CD4-positive, alpha-beta T cell (primary cell): ENCODE results near the gene ATP8B3. TPM values are rescaled to one million over a fixed set of nuclear protein-coding genes. Genes with fewer than 3 reads are reported as not detected.

Source experiments
- ATAC-seq: fragments of 200-7000 bp; cut with Tn5 transposase; one replicate; pipeline ENCODE4 v1.10.0; 2022; ENCODE audit warnings: mild to moderate bottlenecking; ENCODE audit not compliant: poor library complexity
- CTCF ChIA-PET: fragments of 350-600 bp; sonication (Branson Sonifier 250); formaldehyde crosslinking; loops from one replicate; lab custom pipeline; 2021; ENCODE audit warnings: antibody characterized with exemption, inconsistent platforms; lab: Charles Lee
- POLR2A ChIA-PET: fragments of 350-600 bp; sonication (Branson Sonifier 250); formaldehyde crosslinking; loops from one replicate; lab custom pipeline; 2021; ENCODE audit warnings: antibody characterized with exemption, inconsistent platforms; lab: Charles Lee
- DNase-seq, 14 experiments: peaks; one replicate each; pipeline ENCODE4 v3.0.0-alpha.2; 2013 to 2020; ENCODE audit warnings: mixed read lengths in 2 of 14
- H3K27ac ChIP-seq, 2 donors: one replicate each; pipeline versions ENCODE4 v1.5.1 to v1.7.0; 2013; ENCODE audit warnings: low read length in 2 of 2, low read depth in 1 of 2, mild to moderate bottlenecking in 1 of 2
- H3K27me3 ChIP-seq, 2 experiments: 1 replicate in 1 of 2; 2 replicates in 1 of 2; pipeline versions ENCODE4 v1.6.1 to v1.7.0; 2013; ENCODE audit warnings: low read length in 2 of 2, control low read depth in 1 of 2, mild to moderate bottlenecking in 1 of 2, moderate library complexity in 1 of 2; ENCODE audit not compliant: insufficient read depth in 2 of 2, control insufficient read depth in 1 of 2
- H3K36me3 ChIP-seq: one replicate; pipeline ENCODE4 v1.6.1; 2013; ENCODE audit warnings: low read length, control low read depth; ENCODE audit not compliant: insufficient read depth
- H3K4me1 ChIP-seq: one replicate; pipeline ENCODE4 v1.6.1; 2013; ENCODE audit warnings: low read length, control low read depth; ENCODE audit not compliant: insufficient read depth
- H3K4me3 ChIP-seq: one replicate; pipeline ENCODE4 v1.5.1; 2013; ENCODE audit warnings: mild to moderate bottlenecking, low read length, moderate library complexity
- H3K9me3 ChIP-seq, 2 experiments: 1 replicate in 1 of 2; 2 replicates in 1 of 2; pipeline versions ENCODE4 v1.6.1 to v1.7.0; 2013; ENCODE audit warnings: low read length in 2 of 2, mild to moderate bottlenecking in 2 of 2, control low read depth in 1 of 2, moderate library complexity in 1 of 2; ENCODE audit not compliant: control insufficient read depth in 1 of 2, insufficient read depth in 1 of 2
- H3K27ac Mint-ChIP-seq: one replicate; pipeline ENCODE4 v1.8.0; 2020; ENCODE audit warnings: mixed read lengths
- H3K27me3 Mint-ChIP-seq: one replicate; pipeline ENCODE4 v1.8.0; 2021; ENCODE audit warnings: mixed read lengths
- H3K36me3 Mint-ChIP-seq: one replicate; pipeline ENCODE4 v1.8.0; 2021; ENCODE audit warnings: low read depth, mixed read lengths
- H3K4me1 Mint-ChIP-seq: one replicate; pipeline ENCODE4 v1.8.0; 2021; ENCODE audit warnings: low read depth, mixed read lengths
- H3K4me3 Mint-ChIP-seq: one replicate; pipeline ENCODE4 v1.8.0; 2020; ENCODE audit warnings: mild to moderate bottlenecking, mixed read lengths
- H3K9me3 Mint-ChIP-seq: one replicate; pipeline ENCODE4 v1.8.0; 2020; ENCODE audit warnings: mixed read lengths
- intact Hi-C, 2 experiments: fragments of 100-400 bp; cut with DNase I in 1 of 2; cut with micrococcal nuclease in 1 of 2; formaldehyde crosslinking; loops; one replicate each; pipeline versions ENCODE4 v1.15.1 to v1.9.0; 2023 to 2025; cut with DNase I, micrococcal nuclease
- total RNA-seq, 174 experiments: library from RNA in 2 of 174; stranded (reverse) in 2 of 174; gene quantifications; one replicate each; pipeline ENCODE4 v1.2.3 and lab custom pipeline; 2021 to 2026
- TF ChIP-seq, protein P1 (sequence below): fragments of 200-600 bp; IDR thresholded peaks from one replicate; pipeline ENCODE4 v1.8.0; 2022; ENCODE audit warnings: antibody characterized with exemption, mild to moderate bottlenecking

The ATP8B3 gene
- total RNA-seq, 2 experiments from 2014 or later = 2.5 to 3.2 TPM

DNA sequence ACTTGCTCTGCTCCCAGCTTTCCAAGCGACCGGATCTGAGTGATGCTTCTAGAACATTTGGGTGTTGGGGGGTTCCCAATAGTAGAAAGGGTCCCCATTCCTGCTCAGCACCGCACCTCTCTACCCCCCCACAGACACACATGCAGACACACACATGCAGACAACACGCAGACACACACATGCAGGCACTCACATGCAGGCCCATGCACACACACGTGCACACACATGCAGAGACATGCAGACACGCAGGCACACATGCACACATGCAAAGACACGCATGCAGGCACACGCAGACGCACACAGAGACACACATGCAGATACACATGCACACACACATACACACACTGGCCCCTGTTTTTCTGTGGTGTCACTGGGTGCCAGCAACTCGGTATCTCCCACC is 34.9 kb downstream of the ATP8B3 start:
- no peak overlapping the region for H3K4me3 ChIP-seq
- Mint-ChIP-seq H3K27me3 (peaks cover 79% of the 10 kb centered on the region), H3K36me3 (no peaks in the 10 kb centered on the region), H3K9me3 (no peaks in the 10 kb centered on the region), H3K27ac (no peak overlapping the region), H3K4me1 (no peaks in the 10 kb centered on the region), H3K4me3 (no peak overlapping the region)
- ChIA-PET CTCF (interaction anchor here (1.1 kb wide), 1 partner anchor 231 kb away, joined by 3 read pairs; no protein-coding TSS in a partner anchor), POLR2A (no interaction called here)
- intact Hi-C loops = no loop called here
- DNase-seq (no peak), ATAC-seq (no peak)
- no peak overlapping the region for H3K27ac ChIP-seq
- peaks cover 76% of the 10 kb centered on the region in 2 experiments for H3K27me3 ChIP-seq
- H3K9me3 ChIP-seq = peaks cover 7 to 50% of the 10 kb centered on the region in 2 experiments
- no peaks in the 10 kb centered on the region for H3K4me1 ChIP-seq
- TF ChIP-seq, protein P1, sequence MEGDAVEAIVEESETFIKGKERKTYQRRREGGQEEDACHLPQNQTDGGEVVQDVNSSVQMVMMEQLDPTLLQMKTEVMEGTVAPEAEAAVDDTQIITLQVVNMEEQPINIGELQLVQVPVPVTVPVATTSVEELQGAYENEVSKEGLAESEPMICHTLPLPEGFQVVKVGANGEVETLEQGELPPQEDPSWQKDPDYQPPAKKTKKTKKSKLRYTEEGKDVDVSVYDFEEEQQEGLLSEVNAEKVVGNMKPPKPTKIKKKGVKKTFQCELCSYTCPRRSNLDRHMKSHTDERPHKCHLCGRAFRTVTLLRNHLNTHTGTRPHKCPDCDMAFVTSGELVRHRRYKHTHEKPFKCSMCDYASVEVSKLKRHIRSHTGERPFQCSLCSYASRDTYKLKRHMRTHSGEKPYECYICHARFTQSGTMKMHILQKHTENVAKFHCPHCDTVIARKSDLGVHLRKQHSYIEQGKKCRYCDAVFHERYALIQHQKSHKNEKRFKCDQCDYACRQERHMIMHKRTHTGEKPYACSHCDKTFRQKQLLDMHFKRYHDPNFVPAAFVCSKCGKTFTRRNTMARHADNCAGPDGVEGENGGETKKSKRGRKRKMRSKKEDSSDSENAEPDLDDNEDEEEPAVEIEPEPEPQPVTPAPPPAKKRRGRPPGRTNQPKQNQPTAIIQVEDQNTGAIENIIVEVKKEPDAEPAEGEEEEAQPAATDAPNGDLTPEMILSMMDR = no peak
- H3K36me3 ChIP-seq = no peaks in the 10 kb centered on the region

DNA sequence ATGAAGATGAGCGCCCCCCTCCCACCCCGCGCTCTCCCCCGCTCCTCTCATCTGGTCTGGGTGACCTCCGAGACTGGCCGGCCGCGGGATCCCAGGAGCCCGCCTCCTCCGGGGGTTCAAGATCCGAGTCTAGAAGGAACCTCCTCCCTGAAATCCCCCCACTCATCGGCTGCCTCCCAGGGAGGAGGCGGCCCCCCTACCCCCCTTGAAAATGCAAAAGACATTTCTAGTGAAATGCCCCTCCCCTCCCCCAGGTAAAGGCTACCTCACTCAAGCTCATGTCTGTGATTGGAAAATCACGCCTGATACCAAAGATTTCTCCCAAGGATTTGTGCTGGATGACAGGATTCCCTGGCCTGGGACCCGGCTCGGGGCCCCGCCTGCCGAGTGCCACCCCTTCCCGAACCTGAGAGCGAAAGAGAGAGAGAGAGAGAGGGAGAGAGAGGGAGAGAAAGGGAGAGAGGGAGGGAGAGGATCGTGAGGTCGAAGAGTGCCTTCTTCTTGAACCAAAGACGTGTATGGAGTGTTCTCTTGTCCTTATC is 35.4 kb downstream of the ATP8B3 start:
- Histone ChIP-seq H3K36me3 (no peaks in the 10 kb centered on the region), H3K4me3 (no peak overlapping the region), H3K27ac (no peak overlapping the region), H3K9me3 (peaks cover 2 to 45% of the 10 kb centered on the region in 2 experiments), H3K4me1 (no peaks in the 10 kb centered on the region), H3K27me3 (peaks cover 71 to 75% of the 10 kb centered on the region in 2 experiments)
- DNase-seq (no peak), ATAC-seq (no peak)
- Mint-ChIP-seq H3K27me3 (peaks cover 80% of the 10 kb centered on the region), H3K4me3 (no peak overlapping the region), H3K36me3 (no peaks in the 10 kb centered on the region), H3K4me1 (no peaks in the 10 kb centered on the region), H3K27ac (no peak overlapping the region), H3K9me3 (no peaks in the 10 kb centered on the region)
- intact Hi-C loops = no loop called here
- POLR2A ChIA-PET = no interaction called here
- TF ChIP-seq, protein P1 = no peak
- CTCF ChIA-PET = interaction anchor here (1.1 kb wide), 1 partner anchor 231 kb away, joined by 3 read pairs; no protein-coding TSS in a partner anchor

DNA sequence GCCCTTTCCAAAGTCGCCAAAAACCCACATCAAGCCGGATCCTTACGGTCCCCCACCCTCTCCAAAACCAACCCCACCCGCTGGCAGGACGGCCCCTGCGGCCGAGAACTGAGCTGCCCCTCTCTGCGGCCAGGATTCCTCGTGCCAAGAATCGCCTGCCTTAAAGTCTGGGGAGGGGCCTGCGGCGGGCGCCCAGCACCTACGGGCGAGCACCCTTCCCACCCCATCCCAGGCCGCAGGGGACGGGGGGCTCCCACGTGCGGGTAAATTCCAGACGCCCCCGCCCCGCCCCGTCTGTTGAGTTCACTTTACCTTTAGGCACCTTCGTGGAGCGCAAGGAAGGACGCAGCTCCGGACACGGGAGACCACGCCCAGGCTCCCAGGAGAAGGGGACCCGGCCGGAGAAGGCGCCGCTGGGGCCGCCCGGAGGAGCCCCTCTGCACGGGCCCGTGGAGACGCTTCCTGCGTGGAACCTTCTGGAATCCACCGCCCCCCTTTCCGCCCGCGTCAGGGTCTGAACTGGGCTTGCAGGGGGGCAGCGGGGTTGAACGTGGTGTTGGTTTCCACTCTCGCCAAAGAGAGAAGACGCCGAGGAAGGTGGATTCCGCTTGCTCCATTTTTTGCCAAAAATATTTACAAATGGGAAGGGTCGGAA is 36.0 kb downstream of the ATP8B3 start:
- H3K27me3 Mint-ChIP-seq = peaks cover 85% of the 10 kb centered on the region
- CTCF ChIA-PET = no interaction called here

More for the DNA sequence above, 36.0 kb downstream of the ATP8B3 start:
- DNase-seq (no peak), ATAC-seq (no peak)
- POLR2A ChIA-PET = no interaction called here
- Histone ChIP-seq H3K36me3 (no peaks in the 10 kb centered on the region), H3K9me3 (peaks cover 4 to 39% of the 10 kb centered on the region in 2 experiments), H3K4me3 (no peak overlapping the region), H3K27ac (no peak overlapping the region), H3K27me3 (peaks cover 74 to 81% of the 10 kb centered on the region in 2 experiments), H3K4me1 (no peaks in the 10 kb centered on the region)
- intact Hi-C loops = no loop called here
- H3K36me3 Mint-ChIP-seq = no peaks in the 10 kb centered on the region
- peaks cover 4% of the 10 kb centered on the region for H3K9me3 Mint-ChIP-seq
- TF ChIP-seq, protein P1 = no peak
- H3K4me1 Mint-ChIP-seq = no peaks in the 10 kb centered on the region
- no peak overlapping the region for H3K4me3 Mint-ChIP-seq
- no peak overlapping the region for H3K27ac Mint-ChIP-seq
